ENCODE data around the gene GIT2. TPM values are rescaled to one million over a fixed set of nuclear protein-coding genes. Genes with fewer than 3 reads are reported as not detected.

GIT2 gene
- 25.2 TPM for polyA plus RNA-seq (2013, experiment 1 of 2)
- 24.1 TPM for polyA plus RNA-seq (2013, experiment 2 of 2)

- Histone ChIP-seq H3K9me3 (ENCODE audit: control insufficient read depth, low read length) (no peaks in the 10 kb centered on the region), H3K4ac (ENCODE audit: low read depth in 1 of 2, low read length in 2 of 2) (peak within 1 kb of the TSS; percentile 83 to 87), H3K4me1 (ENCODE audit: control insufficient read depth, insufficient read depth, low read depth, low read length) (peaks cover 4% of the 10 kb centered on the region), H3K18ac (ENCODE audit: low read depth in 1 of 2, low read length in 2 of 2) (peak within 1 kb of the TSS; percentile 89 to 99), H4K91ac (ENCODE audit: low read length) (peak within 1 kb of the TSS; percentile 78), H2BK5ac (ENCODE audit: low read depth, low read length, poor library complexity, severe bottlenecking) (peak within 1 kb of the TSS; percentile 36), H2BK120ac (ENCODE audit: low read depth, low read length) (peak within 1 kb of the TSS; percentile 95), H3K36me3 (ENCODE audit: control insufficient read depth in 1 of 2, insufficient read depth in 2 of 2, low read depth in 1 of 2, low read length in 2 of 2) (peaks cover 0 to 8% of the 10 kb centered on the region in 2 experiments), H3K27ac (ENCODE audit: low read length, poor library complexity, severe bottlenecking) (no peak within 1 kb of the TSS), H3K4me3 (ENCODE audit: insufficient read depth in 1 of 2, low read depth in 1 of 2, low read length in 2 of 2) (peak within 1 kb of the TSS; percentile 94 to 98), H2AFZ (ENCODE audit: low read depth, low read length) (peak within 1 kb of the TSS; percentile 91), H2AK5ac (ENCODE audit: low read length, severe bottlenecking) (no peak within 1 kb of the TSS), H2BK12ac (ENCODE audit: low read length in 2 of 2) (peak within 1 kb of the TSS in 1 of 2 experiments; percentile 34), H3K14ac (ENCODE audit: low read length in 2 of 2) (peak within 1 kb of the TSS; percentile 98 to 99), H3K9ac (ENCODE audit: low read length) (peak within 1 kb of the TSS; percentile 89), H3K4me2 (ENCODE audit: low read length, poor library complexity, severe bottlenecking) (peak within 1 kb of the TSS; percentile 99), H4K8ac (ENCODE audit: low read length) (peak within 1 kb of the TSS; percentile 98), H3K27me3 (ENCODE audit: control insufficient read depth in 1 of 2, insufficient read depth in 1 of 2, low read length in 2 of 2) (no peaks in the 10 kb centered on the region), H3K79me1 (replicated peaks; ENCODE audit: low read length, poor library complexity, severe bottlenecking) (peaks cover 25% of the 10 kb centered on the region), H3K23ac (ENCODE audit: low read length in 2 of 2) (peak within 1 kb of the TSS; percentile 84 to 92), H2BK15ac (ENCODE audit: low read depth, poor library complexity, severe bottlenecking) (peak within 1 kb of the TSS; percentile 74)
- peak; percentile 89 for DNase-seq
- WGBS = under 1% methylated on average over 60 of the region's 65 CpGs
Observed at GRCh38 chr12:109995686-109996482, at the start of gene GIT2. GIT2 (minus strand) TSS chr12:109996368; CDS start chr12:109996224, 144 bp downstream.

- Histone ChIP-seq H2AFZ (ENCODE audit: low read depth, low read length) (no peak overlapping the region), H2BK5ac (ENCODE audit: low read depth, low read length, poor library complexity, severe bottlenecking) (no peak overlapping the region), H4K8ac (ENCODE audit: low read length) (no peak overlapping the region), H3K23ac (ENCODE audit: low read length in 2 of 2) (no peak overlapping the region), H4K91ac (ENCODE audit: low read length) (no peak overlapping the region), H2BK12ac (ENCODE audit: low read length in 2 of 2) (no peak overlapping the region), H2BK120ac (ENCODE audit: low read depth, low read length) (no peak overlapping the region), H3K27me3 (ENCODE audit: control insufficient read depth in 1 of 2, insufficient read depth in 1 of 2, low read length in 2 of 2) (no peaks in the 10 kb centered on the region), H3K36me3 (ENCODE audit: control insufficient read depth in 1 of 2, insufficient read depth in 2 of 2, low read depth in 1 of 2, low read length in 2 of 2) (peaks cover 16 to 46% of the 10 kb centered on the region in 2 experiments), H3K27ac (ENCODE audit: low read length, poor library complexity, severe bottlenecking) (no peak overlapping the region), H3K79me1 (replicated peaks; ENCODE audit: low read length, poor library complexity, severe bottlenecking) (peaks cover 20% of the 10 kb centered on the region), H2AK5ac (ENCODE audit: low read length, severe bottlenecking) (no peak overlapping the region), H3K4me1 (ENCODE audit: control insufficient read depth, insufficient read depth, low read depth, low read length) (peaks cover 7% of the 10 kb centered on the region), H3K14ac (ENCODE audit: low read length in 2 of 2) (no peak overlapping the region), H2BK15ac (ENCODE audit: low read depth, poor library complexity, severe bottlenecking) (no peak overlapping the region), H3K9ac (ENCODE audit: low read length) (peak overlapping the region; percentile 45), H3K18ac (ENCODE audit: low read depth in 1 of 2, low read length in 2 of 2) (no peak overlapping the region), H3K9me3 (ENCODE audit: control insufficient read depth, low read length) (no peaks in the 10 kb centered on the region), H3K4me3 (ENCODE audit: insufficient read depth in 1 of 2, low read depth in 1 of 2, low read length in 2 of 2) (no peak overlapping the region), H3K4ac (ENCODE audit: low read depth in 1 of 2, low read length in 2 of 2) (no peak overlapping the region), H3K4me2 (ENCODE audit: low read length, poor library complexity, severe bottlenecking) (no peak overlapping the region)
- WGBS = 92% methylated on average over 3 of the region's 3 CpGs
- DNase-seq = no peak
Observed at GRCh38 chr12:110042264-110042663, 46.1 kb upstream of the GIT2 start.

GRCh38 chr12:110039085-110039807 is 43.1 kb upstream of the GIT2 start:
- peak overlapping the region; percentile 80 for H2BK15ac ChIP-seq (ENCODE audit: low read depth, poor library complexity, severe bottlenecking)
- H4K8ac ChIP-seq (ENCODE audit: low read length) = peak overlapping the region; percentile 8
- H3K18ac ChIP-seq (ENCODE audit: low read depth in 1 of 2, low read length in 2 of 2) = peak overlapping the region; percentile 44 to 50
- H3K9ac ChIP-seq (ENCODE audit: low read length) = peak overlapping the region; percentile 77
- no peak overlapping the region for H3K4me2 ChIP-seq (ENCODE audit: low read length, poor library complexity, severe bottlenecking)
- peak overlapping the region in 1 of 2 experiments; percentile 25 for H3K4me3 ChIP-seq (ENCODE audit: insufficient read depth in 1 of 2, low read depth in 1 of 2, low read length in 2 of 2)
- H3K4ac ChIP-seq (ENCODE audit: low read depth in 1 of 2, low read length in 2 of 2) = peak overlapping the region in 1 of 2 experiments; percentile 9
- peak; percentile 95 for DNase-seq
- H3K36me3 ChIP-seq (ENCODE audit: control insufficient read depth in 1 of 2, insufficient read depth in 2 of 2, low read depth in 1 of 2, low read length in 2 of 2) = peaks cover 34 to 68% of the 10 kb centered on the region in 2 experiments
- no peak overlapping the region for H3K14ac ChIP-seq (ENCODE audit: low read length in 2 of 2)
- no peaks in the 10 kb centered on the region for H3K9me3 ChIP-seq (ENCODE audit: control insufficient read depth, low read length)
- peak overlapping the region in 1 of 2 experiments; percentile 38 for H2BK12ac ChIP-seq (ENCODE audit: low read length in 2 of 2)
- no peak overlapping the region for H2BK5ac ChIP-seq (ENCODE audit: low read depth, low read length, poor library complexity, severe bottlenecking)
- H3K27ac ChIP-seq (ENCODE audit: low read length, poor library complexity, severe bottlenecking) = peak overlapping the region; percentile 77
- peaks cover 36% of the 10 kb centered on the region for H3K79me1 ChIP-seq (replicated peaks; ENCODE audit: low read length, poor library complexity, severe bottlenecking)
- WGBS = 8% methylated on average over 5 of the region's 5 CpGs
- H3K27me3 ChIP-seq (ENCODE audit: control insufficient read depth in 1 of 2, insufficient read depth in 1 of 2, low read length in 2 of 2) = no peaks in the 10 kb centered on the region
- H2AK5ac ChIP-seq (ENCODE audit: low read length, severe bottlenecking) = no peak overlapping the region
- no peak overlapping the region for H2AFZ ChIP-seq (ENCODE audit: low read depth, low read length)
- no peak overlapping the region for H4K91ac ChIP-seq (ENCODE audit: low read length)
- H2BK120ac ChIP-seq (ENCODE audit: low read depth, low read length) = no peak overlapping the region
- peaks cover 6% of the 10 kb centered on the region for H3K4me1 ChIP-seq (ENCODE audit: control insufficient read depth, insufficient read depth, low read depth, low read length)
- no peak overlapping the region for H3K23ac ChIP-seq (ENCODE audit: low read length in 2 of 2)

DNA sequence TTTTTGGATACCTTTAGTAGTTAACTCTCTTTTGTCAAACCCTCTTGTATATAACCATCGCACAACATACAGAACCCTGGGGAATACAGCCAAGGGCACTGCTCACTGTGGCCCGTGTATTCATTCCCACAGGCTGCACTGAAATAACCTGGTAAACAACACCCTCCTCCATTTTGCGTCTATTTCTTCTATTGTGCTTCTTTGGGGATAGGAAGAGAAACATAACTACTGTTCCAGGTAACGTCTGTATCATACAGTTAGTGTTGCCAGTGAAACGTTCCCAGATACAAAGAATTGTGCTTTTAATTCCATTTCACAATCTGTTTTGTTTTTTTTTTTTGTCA is 42.5 kb upstream of the GIT2 start:
- Histone ChIP-seq H2AFZ (ENCODE audit: low read depth, low read length) (no peak overlapping the region), H2BK12ac (ENCODE audit: low read length in 2 of 2) (no peak overlapping the region), H4K8ac (ENCODE audit: low read length) (no peak overlapping the region), H3K27me3 (ENCODE audit: control insufficient read depth in 1 of 2, insufficient read depth in 1 of 2, low read length in 2 of 2) (no peaks in the 10 kb centered on the region), H3K4ac (ENCODE audit: low read depth in 1 of 2, low read length in 2 of 2) (no peak overlapping the region), H3K9me3 (ENCODE audit: control insufficient read depth, low read length) (no peaks in the 10 kb centered on the region), H3K4me2 (ENCODE audit: low read length, poor library complexity, severe bottlenecking) (no peak overlapping the region), H2AK5ac (ENCODE audit: low read length, severe bottlenecking) (no peak overlapping the region), H3K4me1 (ENCODE audit: control insufficient read depth, insufficient read depth, low read depth, low read length) (peaks cover 6% of the 10 kb centered on the region), H2BK15ac (ENCODE audit: low read depth, poor library complexity, severe bottlenecking) (no peak overlapping the region), H2BK120ac (ENCODE audit: low read depth, low read length) (no peak overlapping the region), H3K27ac (ENCODE audit: low read length, poor library complexity, severe bottlenecking) (peak overlapping the region; percentile 77), H3K4me3 (ENCODE audit: insufficient read depth in 1 of 2, low read depth in 1 of 2, low read length in 2 of 2) (peak overlapping the region in 1 of 2 experiments; percentile 25), H2BK5ac (ENCODE audit: low read depth, low read length, poor library complexity, severe bottlenecking) (no peak overlapping the region), H3K36me3 (ENCODE audit: control insufficient read depth in 1 of 2, insufficient read depth in 2 of 2, low read depth in 1 of 2, low read length in 2 of 2) (peaks cover 35 to 69% of the 10 kb centered on the region in 2 experiments), H4K91ac (ENCODE audit: low read length) (no peak overlapping the region), H3K9ac (ENCODE audit: low read length) (peak overlapping the region; percentile 77), H3K23ac (ENCODE audit: low read length in 2 of 2) (no peak overlapping the region), H3K14ac (ENCODE audit: low read length in 2 of 2) (no peak overlapping the region), H3K18ac (ENCODE audit: low read depth in 1 of 2, low read length in 2 of 2) (no peak overlapping the region), H3K79me1 (replicated peaks; ENCODE audit: low read length, poor library complexity, severe bottlenecking) (peaks cover 36% of the 10 kb centered on the region)
- 31% methylated on average over 3 of the region's 5 CpGs for WGBS
- no peak for DNase-seq
